Neural cell (in vitro differentiated cells): ENCODE measurements around the gene ATP9B. TPM values are rescaled to one million over a fixed set of nuclear protein-coding genes. Genes with fewer than 3 reads are reported as not detected.

Source experiments
- H2AFZ ChIP-seq: fragments of 200-600, 300-800 bp; sonication (generic), shearing (Covaris generic); 2 replicates; pipeline ENCODE4 v1.6.0; 2014; ENCODE audit warnings: low read depth, mild to moderate bottlenecking, antibody characterized with exemption, low read length, moderate library complexity
- H3F3A ChIP-seq: fragments of 200-600 bp; shearing (Covaris generic); 2 replicates; pipeline ENCODE4 v1.6.1; 2016; ENCODE audit warnings: mild to moderate bottlenecking, moderate library complexity, mixed read lengths, antibody characterized with exemption, low read length; ENCODE audit not compliant: insufficient read depth, poor library complexity, severe bottlenecking
- H3K27ac ChIP-seq: fragments of 200-600, 300-800 bp; sonication (generic), shearing (Covaris generic); 2 replicates; pipeline ENCODE4 v1.5.1; 2014; ENCODE audit warnings: mild to moderate bottlenecking, low read length, moderate library complexity
- H3K27me3 ChIP-seq: fragments of 300-800, 200-600 bp; sonication (generic), shearing (Covaris generic); 2 replicates; pipeline ENCODE4 v1.6.0; 2014; ENCODE audit warnings: mild to moderate bottlenecking, low read depth, low read length, moderate library complexity; ENCODE audit not compliant: insufficient read depth
- H3K36me3 ChIP-seq: fragments of 300-800, 200-600 bp; sonication (generic), shearing (Covaris generic); 2 replicates; pipeline ENCODE4 v1.5.1; 2014; ENCODE audit warnings: mild to moderate bottlenecking, antibody characterized with exemption, low read length, moderate library complexity; ENCODE audit not compliant: insufficient read depth
- H3K4me2 ChIP-seq: fragments of 300-800, 200-600 bp; sonication (generic), shearing (Covaris generic); 2 replicates; pipeline ENCODE4 v1.6.0; 2014; ENCODE audit warnings: mild to moderate bottlenecking, low read length
- H3K4me3 ChIP-seq: fragments of 300-800, 200-600 bp; sonication (generic), shearing (Covaris generic); 2 replicates; pipeline ENCODE4 v1.5.1; 2014; ENCODE audit warnings: mild to moderate bottlenecking, low read length, moderate library complexity
- H3K79me2 ChIP-seq: fragments of 200-600 bp; shearing (Covaris generic); replicated peaks from 2 replicates; pipeline ENCODE4 v1.6.0; 2014; ENCODE audit warnings: mild to moderate bottlenecking, low read length, moderate library complexity; ENCODE audit not compliant: insufficient read depth
- H3K9ac ChIP-seq: fragments of 300-800, 200-600 bp; sonication (generic), shearing (Covaris generic); 2 replicates; pipeline ENCODE4 v1.6.1; 2016; ENCODE audit warnings: mild to moderate bottlenecking, low read length, mixed read lengths
- H3K9me2 ChIP-seq: fragments of 200-600 bp; shearing (Covaris generic); 2 replicates; pipeline ENCODE4 v1.6.1; 2016; ENCODE audit warnings: mild to moderate bottlenecking, low read length, mixed read lengths; ENCODE audit not compliant: insufficient read depth
- H3K9me3 ChIP-seq: fragments of 200-600, 300-800 bp; sonication (generic), shearing (Covaris generic); 2 replicates; pipeline ENCODE4 v1.6.1; 2016; ENCODE audit warnings: mild to moderate bottlenecking, mixed run types, low read length, moderate library complexity, mixed read lengths
- H4K20me1 ChIP-seq: fragments of 200-600 bp; shearing (Covaris generic); 2 replicates; pipeline ENCODE4 v1.6.1; 2016; ENCODE audit warnings: mild to moderate bottlenecking, mixed run types; ENCODE audit not compliant: insufficient read depth
- EP300 ChIP-seq: fragments of 450-650 bp; conservative IDR thresholded peaks from 2 replicates; pipeline ENCODE4 v1.6.1; 2014; ENCODE audit warnings: antibody characterized with exemption, mild to moderate bottlenecking, moderate library complexity; ENCODE audit not compliant: poor library complexity, severe bottlenecking
- EZH2 ChIP-seq: fragments of 200-600, 300-800 bp; shearing (Covaris generic), sonication (generic); IDR thresholded peaks from 2 replicates; pipeline ENCODE4 v1.6.1; 2014; ENCODE audit warnings: antibody characterized with exemption, low read length, borderline replicate concordance, mild to moderate bottlenecking; ENCODE audit not compliant: insufficient read depth, poor library complexity, severe bottlenecking
- MXI1 ChIP-seq: fragments of 450-650 bp; conservative IDR thresholded peaks from 2 replicates; pipeline ENCODE4 v1.6.1; 2014; ENCODE audit warnings: antibody characterized with exemption, mild to moderate bottlenecking; ENCODE audit not compliant: poor library complexity, severe bottlenecking
- POLR2AphosphoS5 ChIP-seq: IDR thresholded peaks from 2 replicates; pipeline ENCODE4 v1.6.1; 2012
- RAD21 ChIP-seq: fragments of 450-650 bp; conservative IDR thresholded peaks from 2 replicates; pipeline ENCODE4 v1.6.1; 2014; ENCODE audit warnings: antibody characterized with exemption, mild to moderate bottlenecking, moderate library complexity
- SMC3 ChIP-seq: fragments of 450-650 bp; conservative IDR thresholded peaks from 2 replicates; pipeline ENCODE4 v1.6.1; 2014; ENCODE audit warnings: antibody characterized with exemption, mild to moderate bottlenecking, moderate library complexity; ENCODE audit not compliant: poor library complexity
- TAF1 ChIP-seq: IDR thresholded peaks from 2 replicates; pipeline ENCODE4 v1.6.1; 2012; ENCODE audit warnings: low read depth
- polyA plus RNA-seq: library from polyadenylated mRNA; depleted of rRNA; stranded (reverse); fragments of >200 nt; gene quantifications from 2 replicates; pipeline ENCODE4 v1.2.3, GENCODE V29; 2014
- TF ChIP-seq, protein P1 (sequence below): IDR thresholded peaks from 2 replicates; pipeline ENCODE4 v1.6.1; 2012; ENCODE audit warnings: borderline replicate concordance
- TF ChIP-seq, protein P2 (sequence below): fragments of 450-650 bp; IDR thresholded peaks from 2 replicates; pipeline ENCODE4 v1.5.1; 2014; ENCODE audit warnings: antibody characterized with exemption, mild to moderate bottlenecking, moderate library complexity; ENCODE audit not compliant: poor library complexity, severe bottlenecking

Gene ATP9B
- polyA plus RNA-seq, 1 donor from 2014 or later = 15.4 TPM

DNA sequence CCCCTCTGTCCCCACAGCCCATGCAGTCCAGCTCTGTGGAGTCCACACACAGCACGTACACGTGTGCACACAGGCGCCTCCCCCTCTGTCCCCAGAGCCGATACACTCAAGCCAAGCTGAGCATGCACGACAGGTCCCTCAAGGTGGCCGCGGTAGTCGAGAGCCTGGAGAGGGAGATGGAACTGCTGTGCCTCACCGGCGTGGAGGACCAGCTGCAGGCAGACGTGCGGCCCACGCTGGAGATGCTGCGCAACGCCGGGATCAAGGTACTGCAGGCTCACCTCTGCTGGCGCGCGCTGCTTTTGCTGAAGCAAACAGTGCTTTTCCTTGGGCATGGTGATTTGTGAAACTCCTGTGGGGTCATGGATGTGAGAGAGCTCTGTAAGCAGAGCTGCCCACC, 268.0 kb downstream of the ATP9B start:
- H3K9me3 ChIP-seq = no peaks in the 10 kb centered on the region
- no peaks in the 10 kb centered on the region for H3K36me3 ChIP-seq
- no peaks in the 10 kb centered on the region for H3K9me2 ChIP-seq
- no peak overlapping the region for H2AFZ ChIP-seq
- no peaks in the 10 kb centered on the region for H3F3A ChIP-seq
- H3K9ac ChIP-seq = no peak overlapping the region
- H3K4me3 ChIP-seq = no peak overlapping the region
- H4K20me1 ChIP-seq = no peaks in the 10 kb centered on the region
- H3K27me3 ChIP-seq = no peaks in the 10 kb centered on the region
- H3K27ac ChIP-seq = no peak overlapping the region
- H3K79me2 ChIP-seq = no peaks in the 10 kb centered on the region
- no peak for TF ChIP-seq EP300
- no peak overlapping the region for H3K4me2 ChIP-seq

DNA sequence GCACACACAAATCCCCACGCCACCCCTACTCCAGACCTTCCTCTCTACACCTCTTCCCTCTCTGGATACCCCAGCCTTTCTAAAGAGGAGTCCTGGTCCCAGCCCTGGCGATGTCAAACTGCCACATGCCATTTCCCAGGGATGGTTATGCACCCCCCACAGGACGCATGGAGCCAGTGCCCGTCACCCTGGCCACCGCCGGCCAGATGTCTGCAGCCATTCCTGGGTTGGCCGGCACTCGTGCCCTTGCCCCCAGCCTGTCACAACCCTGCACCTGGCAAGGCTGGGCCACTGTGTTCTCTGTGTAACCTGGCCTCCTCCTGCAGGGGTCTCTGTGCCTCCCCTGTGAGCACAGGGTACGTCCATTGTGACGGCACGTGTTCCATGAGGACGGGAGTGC, 268.4 kb downstream of the ATP9B start:
- Histone ChIP-seq H3K27me3 (no peaks in the 10 kb centered on the region), H2AFZ (no peak overlapping the region), H3K9me2 (no peaks in the 10 kb centered on the region), H3K4me3 (no peak overlapping the region), H3K9ac (no peak overlapping the region), H3K36me3 (no peaks in the 10 kb centered on the region), H3K79me2 (no peaks in the 10 kb centered on the region), H3K27ac (no peak overlapping the region), H3F3A (no peaks in the 10 kb centered on the region), H3K4me2 (no peak overlapping the region), H4K20me1 (no peaks in the 10 kb centered on the region), H3K9me3 (no peaks in the 10 kb centered on the region)
- no peak for TF ChIP-seq EZH2
- TF ChIP-seq TAF1 = no peak
- TF ChIP-seq SMC3 = no peak
- TF ChIP-seq, protein P1, sequence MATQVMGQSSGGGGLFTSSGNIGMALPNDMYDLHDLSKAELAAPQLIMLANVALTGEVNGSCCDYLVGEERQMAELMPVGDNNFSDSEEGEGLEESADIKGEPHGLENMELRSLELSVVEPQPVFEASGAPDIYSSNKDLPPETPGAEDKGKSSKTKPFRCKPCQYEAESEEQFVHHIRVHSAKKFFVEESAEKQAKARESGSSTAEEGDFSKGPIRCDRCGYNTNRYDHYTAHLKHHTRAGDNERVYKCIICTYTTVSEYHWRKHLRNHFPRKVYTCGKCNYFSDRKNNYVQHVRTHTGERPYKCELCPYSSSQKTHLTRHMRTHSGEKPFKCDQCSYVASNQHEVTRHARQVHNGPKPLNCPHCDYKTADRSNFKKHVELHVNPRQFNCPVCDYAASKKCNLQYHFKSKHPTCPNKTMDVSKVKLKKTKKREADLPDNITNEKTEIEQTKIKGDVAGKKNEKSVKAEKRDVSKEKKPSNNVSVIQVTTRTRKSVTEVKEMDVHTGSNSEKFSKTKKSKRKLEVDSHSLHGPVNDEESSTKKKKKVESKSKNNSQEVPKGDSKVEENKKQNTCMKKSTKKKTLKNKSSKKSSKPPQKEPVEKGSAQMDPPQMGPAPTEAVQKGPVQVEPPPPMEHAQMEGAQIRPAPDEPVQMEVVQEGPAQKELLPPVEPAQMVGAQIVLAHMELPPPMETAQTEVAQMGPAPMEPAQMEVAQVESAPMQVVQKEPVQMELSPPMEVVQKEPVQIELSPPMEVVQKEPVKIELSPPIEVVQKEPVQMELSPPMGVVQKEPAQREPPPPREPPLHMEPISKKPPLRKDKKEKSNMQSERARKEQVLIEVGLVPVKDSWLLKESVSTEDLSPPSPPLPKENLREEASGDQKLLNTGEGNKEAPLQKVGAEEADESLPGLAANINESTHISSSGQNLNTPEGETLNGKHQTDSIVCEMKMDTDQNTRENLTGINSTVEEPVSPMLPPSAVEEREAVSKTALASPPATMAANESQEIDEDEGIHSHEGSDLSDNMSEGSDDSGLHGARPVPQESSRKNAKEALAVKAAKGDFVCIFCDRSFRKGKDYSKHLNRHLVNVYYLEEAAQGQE = no peak
- TF ChIP-seq, protein P2, sequence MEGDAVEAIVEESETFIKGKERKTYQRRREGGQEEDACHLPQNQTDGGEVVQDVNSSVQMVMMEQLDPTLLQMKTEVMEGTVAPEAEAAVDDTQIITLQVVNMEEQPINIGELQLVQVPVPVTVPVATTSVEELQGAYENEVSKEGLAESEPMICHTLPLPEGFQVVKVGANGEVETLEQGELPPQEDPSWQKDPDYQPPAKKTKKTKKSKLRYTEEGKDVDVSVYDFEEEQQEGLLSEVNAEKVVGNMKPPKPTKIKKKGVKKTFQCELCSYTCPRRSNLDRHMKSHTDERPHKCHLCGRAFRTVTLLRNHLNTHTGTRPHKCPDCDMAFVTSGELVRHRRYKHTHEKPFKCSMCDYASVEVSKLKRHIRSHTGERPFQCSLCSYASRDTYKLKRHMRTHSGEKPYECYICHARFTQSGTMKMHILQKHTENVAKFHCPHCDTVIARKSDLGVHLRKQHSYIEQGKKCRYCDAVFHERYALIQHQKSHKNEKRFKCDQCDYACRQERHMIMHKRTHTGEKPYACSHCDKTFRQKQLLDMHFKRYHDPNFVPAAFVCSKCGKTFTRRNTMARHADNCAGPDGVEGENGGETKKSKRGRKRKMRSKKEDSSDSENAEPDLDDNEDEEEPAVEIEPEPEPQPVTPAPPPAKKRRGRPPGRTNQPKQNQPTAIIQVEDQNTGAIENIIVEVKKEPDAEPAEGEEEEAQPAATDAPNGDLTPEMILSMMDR = no peak
- no peak for TF ChIP-seq MXI1
- no peak for TF ChIP-seq RAD21
- no peak for TF ChIP-seq POLR2AphosphoS5
- TF ChIP-seq EP300 = no peak
